ENCODE results near the gene PFN3. TPM values are rescaled to one million over a fixed set of nuclear protein-coding genes. Genes with fewer than 3 reads are reported as not detected.

PFN3 gene
- total and polyA plus RNA-seq, 2 of the 13 experiments (the other 11 are each of a cell fraction or from before 2014, with no cell fraction given): not detected

DNA sequence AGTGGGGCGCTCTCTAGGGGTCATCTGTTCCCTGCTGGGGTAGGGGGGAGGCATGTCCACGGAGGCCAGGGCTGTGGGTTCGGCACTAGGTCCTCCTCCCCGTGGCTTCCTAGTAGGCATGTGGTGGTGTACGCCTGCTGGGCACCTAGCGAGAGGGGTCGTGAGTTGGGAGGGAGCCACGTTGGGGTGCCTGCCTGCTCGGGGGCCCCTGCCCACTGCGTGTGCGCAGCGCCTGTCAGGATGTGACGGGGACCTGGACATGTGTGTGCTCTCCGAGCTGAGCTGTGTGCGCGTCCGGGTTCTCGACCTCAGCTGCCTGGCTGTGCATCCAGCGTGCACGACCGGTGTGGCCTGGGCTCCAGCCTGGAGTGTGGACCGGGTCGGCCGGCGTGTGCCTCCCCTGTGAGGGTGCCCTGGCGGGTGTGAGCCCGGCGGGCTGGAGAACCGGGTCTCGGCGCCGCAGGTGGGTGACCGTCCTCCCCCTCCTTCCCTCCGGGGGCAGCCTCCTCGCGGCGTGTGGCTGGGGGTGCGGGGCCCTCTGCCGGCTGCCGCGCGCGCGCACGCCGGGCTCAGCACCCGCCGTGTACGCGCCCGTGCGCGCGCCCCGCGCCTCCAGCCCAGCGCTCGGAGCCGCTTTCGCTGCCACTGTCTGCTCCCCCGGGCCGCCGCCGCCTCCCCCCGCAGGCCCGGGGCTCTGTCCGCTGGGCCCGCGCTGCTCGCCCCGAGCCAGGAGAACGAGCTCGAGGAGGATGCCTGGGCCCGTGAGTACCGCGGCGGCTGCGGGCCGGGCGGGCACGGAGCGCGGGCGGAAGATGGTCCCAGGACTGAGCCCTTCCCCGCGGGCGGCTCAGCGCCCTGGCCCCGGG is 46.0 kb upstream of the PFN3 start, which contains the start of gene PRR7 (continued):
- no peak for TF ChIP-seq ZSCAN12 (CRISPR knock-in tag; IDR thresholded peaks at IDR 0.05)
- no peak for TF ChIP-seq ZNF577 (CRISPR knock-in tag; IDR thresholded peaks at IDR 0.05; ENCODE audit: borderline replicate concordance, low read depth)
- TF ChIP-seq, protein P1, sequence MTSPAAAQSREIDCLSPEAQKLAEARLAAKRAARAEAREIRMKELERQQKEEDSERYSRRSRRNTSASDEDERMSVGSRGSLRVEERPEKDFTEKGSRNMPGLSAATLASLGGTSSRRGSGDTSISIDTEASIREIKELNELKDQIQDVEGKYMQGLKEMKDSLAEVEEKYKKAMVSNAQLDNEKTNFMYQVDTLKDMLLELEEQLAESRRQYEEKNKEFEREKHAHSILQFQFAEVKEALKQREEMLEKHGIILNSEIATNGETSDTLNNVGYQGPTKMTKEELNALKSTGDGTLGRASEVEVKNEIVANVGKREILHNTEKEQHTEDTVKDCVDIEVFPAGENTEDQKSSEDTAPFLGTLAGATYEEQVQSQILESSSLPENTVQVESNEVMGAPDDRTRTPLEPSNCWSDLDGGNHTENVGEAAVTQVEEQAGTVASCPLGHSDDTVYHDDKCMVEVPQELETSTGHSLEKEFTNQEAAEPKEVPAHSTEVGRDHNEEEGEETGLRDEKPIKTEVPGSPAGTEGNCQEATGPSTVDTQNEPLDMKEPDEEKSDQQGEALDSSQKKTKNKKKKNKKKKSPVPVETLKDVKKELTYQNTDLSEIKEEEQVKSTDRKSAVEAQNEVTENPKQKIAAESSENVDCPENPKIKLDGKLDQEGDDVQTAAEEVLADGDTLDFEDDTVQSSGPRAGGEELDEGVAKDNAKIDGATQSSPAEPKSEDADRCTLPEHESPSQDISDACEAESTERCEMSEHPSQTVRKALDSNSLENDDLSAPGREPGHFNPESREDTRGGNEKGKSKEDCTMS (CRISPR knock-in tag; conservative IDR thresholded peaks at IDR 0.05): no peak
- TF ChIP-seq, protein P2, sequence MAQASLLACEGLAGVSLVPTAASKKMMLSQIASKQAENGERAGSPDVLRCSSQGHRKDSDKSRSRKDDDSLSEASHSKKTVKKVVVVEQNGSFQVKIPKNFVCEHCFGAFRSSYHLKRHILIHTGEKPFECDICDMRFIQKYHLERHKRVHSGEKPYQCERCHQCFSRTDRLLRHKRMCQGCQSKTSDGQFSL (CRISPR knock-in tag; IDR thresholded peaks at IDR 0.05): no peak
- TF ChIP-seq CHD4 (IDR thresholded peaks at IDR 0.05; ENCODE audit: borderline replicate concordance, low read length): no peak
- TF ChIP-seq CHCHD3 (CRISPR knock-in tag; IDR thresholded peaks at IDR 0.05): peak; percentile 73; the same call in 1 of the 2 replicates
- TF ChIP-seq RORA (CRISPR knock-in tag; IDR thresholded peaks at IDR 0.05): no peak
- TF ChIP-seq WIZ (CRISPR knock-in tag; IDR thresholded peaks at IDR 0.05): no peak
- TF ChIP-seq, protein P3, sequence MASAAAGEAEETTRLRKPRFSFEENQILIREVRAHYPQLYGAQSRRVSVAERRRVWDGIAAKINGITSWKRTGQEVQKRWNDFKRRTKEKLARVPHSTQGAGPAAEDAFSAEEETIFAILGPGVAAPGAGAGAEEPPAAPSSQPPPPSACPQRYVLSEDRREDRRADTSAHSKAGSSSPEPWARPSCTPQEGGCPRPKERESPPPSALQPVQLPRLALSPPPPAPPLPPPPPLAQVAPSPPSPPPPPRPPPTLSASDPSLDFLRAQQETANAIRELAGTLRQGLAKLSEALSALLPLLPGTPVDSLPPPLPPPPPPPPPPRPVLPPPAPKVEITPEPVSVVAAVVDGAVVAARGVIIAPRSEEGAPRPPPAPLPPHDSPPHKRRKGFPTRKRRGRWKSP (CRISPR knock-in tag; IDR thresholded peaks at IDR 0.05): 0 out of 2 replicates have a peak, but pooled peaks have one; percentile 18
- TF ChIP-seq, protein P4, sequence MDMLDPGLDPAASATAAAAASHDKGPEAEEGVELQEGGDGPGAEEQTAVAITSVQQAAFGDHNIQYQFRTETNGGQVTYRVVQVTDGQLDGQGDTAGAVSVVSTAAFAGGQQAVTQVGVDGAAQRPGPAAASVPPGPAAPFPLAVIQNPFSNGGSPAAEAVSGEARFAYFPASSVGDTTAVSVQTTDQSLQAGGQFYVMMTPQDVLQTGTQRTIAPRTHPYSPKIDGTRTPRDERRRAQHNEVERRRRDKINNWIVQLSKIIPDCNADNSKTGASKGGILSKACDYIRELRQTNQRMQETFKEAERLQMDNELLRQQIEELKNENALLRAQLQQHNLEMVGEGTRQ (IDR thresholded peaks at IDR 0.05; ENCODE audit: low read depth, low read length): no peak
- TF ChIP-seq, protein P4 (CRISPR knock-in tag; IDR thresholded peaks at IDR 0.05; ENCODE audit: borderline replicate concordance): no peak
- TF ChIP-seq PAF1 (CRISPR knock-in tag; IDR thresholded peaks at IDR 0.05): no peak
- TF ChIP-seq, protein P5, sequence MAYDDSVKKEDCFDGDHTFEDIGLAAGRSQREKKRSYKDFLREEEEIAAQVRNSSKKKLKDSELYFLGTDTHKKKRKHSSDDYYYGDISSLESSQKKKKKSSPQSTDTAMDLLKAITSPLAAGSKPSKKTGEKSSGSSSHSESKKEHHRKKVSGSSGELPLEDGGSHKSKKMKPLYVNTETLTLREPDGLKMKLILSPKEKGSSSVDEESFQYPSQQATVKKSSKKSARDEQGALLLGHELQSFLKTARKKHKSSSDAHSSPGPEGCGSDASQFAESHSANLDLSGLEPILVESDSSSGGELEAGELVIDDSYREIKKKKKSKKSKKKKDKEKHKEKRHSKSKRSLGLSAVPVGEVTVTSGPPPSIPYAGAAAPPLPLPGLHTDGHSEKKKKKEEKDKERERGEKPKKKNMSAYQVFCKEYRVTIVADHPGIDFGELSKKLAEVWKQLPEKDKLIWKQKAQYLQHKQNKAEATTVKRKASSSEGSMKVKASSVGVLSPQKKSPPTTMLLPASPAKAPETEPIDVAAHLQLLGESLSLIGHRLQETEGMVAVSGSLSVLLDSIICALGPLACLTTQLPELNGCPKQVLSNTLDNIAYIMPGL (CRISPR knock-in tag; IDR thresholded peaks at IDR 0.05; ENCODE audit: borderline replicate concordance in 1 of 2, low read depth in 1 of 2): no peak; a peak in 2 of 4 replicates
- TF ChIP-seq HOXA7 (CRISPR knock-in tag; IDR thresholded peaks at IDR 0.05): no peak
- TF ChIP-seq NR2F1 (CRISPR knock-in tag; IDR thresholded peaks at IDR 0.05): no peak
- TF ChIP-seq ISL2 (CRISPR knock-in tag; IDR thresholded peaks at IDR 0.05): no peak
- TF ChIP-seq BCL6 (CRISPR knock-in tag; IDR thresholded peaks at IDR 0.05): no peak
- no peak for TF ChIP-seq RFX5 (IDR thresholded peaks at IDR 0.05; ENCODE audit: low read depth, low read length)
- no peak for TF ChIP-seq HNRNPLL (IDR thresholded peaks at IDR 0.05; ENCODE audit: low read depth, low read length, poor library complexity, severe bottlenecking)
- no peak for TF ChIP-seq CENPT (CRISPR knock-in tag; IDR thresholded peaks at IDR 0.05; ENCODE audit: low read depth)
- TF ChIP-seq TBL1XR1 (IDR thresholded peaks at IDR 0.05; ENCODE audit: borderline replicate concordance, low read length, partially characterized antibody): no peak

All from HepG2 (cell line).